Nephron progenitor cell (in vitro differentiated cells): ENCODE data around the gene DAGLA.

Experiments
- DNase-seq: peaks from one replicate; pipeline ENCODE4 v3.0.0; 2021
- H3K27ac Mint-ChIP-seq: 2 replicates; pipeline ENCODE4 v1.8.0; 2021; ENCODE audit warnings: mild to moderate bottlenecking, moderate library complexity, mixed read lengths
- H3K27me3 Mint-ChIP-seq: 2 replicates; pipeline ENCODE4 v1.8.0; 2021; ENCODE audit warnings: mild to moderate bottlenecking, low read depth, mixed read lengths; ENCODE audit not compliant: poor library complexity
- H3K36me3 Mint-ChIP-seq: 2 replicates; pipeline ENCODE4 v1.8.0; 2021; ENCODE audit warnings: low read depth, mixed read lengths
- H3K4me1 Mint-ChIP-seq: 2 replicates; pipeline ENCODE4 v1.8.0; 2021; ENCODE audit warnings: mixed read lengths
- H3K4me3 Mint-ChIP-seq: 2 replicates; pipeline ENCODE4 v1.8.0; 2021; ENCODE audit warnings: mild to moderate bottlenecking, moderate library complexity, mixed read lengths
- H3K9me3 Mint-ChIP-seq: 2 replicates; pipeline ENCODE4 v1.8.0; 2021; ENCODE audit warnings: mild to moderate bottlenecking, moderate library complexity, mixed read lengths
- CTCF ChIP-seq: fragments of 200-600 bp; sonication (generic); IDR thresholded peaks from 2 replicates; pipeline ENCODE4 v1.5.0; 2021; ENCODE audit warnings: antibody characterized with exemption

Gene DAGLA

GRCh38 chr11:61756452-61757212, 76.4 kb downstream of the DAGLA start:
- Mint-ChIP-seq H3K4me1 (peaks cover 64% of the 10 kb centered on the region), H3K36me3 (no peaks in the 10 kb centered on the region), H3K27ac (no peak overlapping the region), H3K4me3 (no peak overlapping the region), H3K27me3 (peaks cover 24% of the 10 kb centered on the region), H3K9me3 (no peaks in the 10 kb centered on the region)
- DNase-seq = no peak
- TF ChIP-seq CTCF = no peak

- Mint-ChIP-seq H3K9me3 (no peaks in the 10 kb centered on the region), H3K4me1 (peaks cover 71% of the 10 kb centered on the region), H3K27me3 (peaks cover 19% of the 10 kb centered on the region), H3K27ac (no peak overlapping the region), H3K4me3 (no peak overlapping the region), H3K36me3 (no peaks in the 10 kb centered on the region)
- TF ChIP-seq CTCF = no peak
- DNase-seq = no peak
Observed at GRCh38 chr11:61757213-61757862, 77.1 kb downstream of the DAGLA start.

GRCh38 chr11:61760946-61761345, 80.8 kb downstream of the DAGLA start:
- peaks cover 3% of the 10 kb centered on the region for H3K27me3 Mint-ChIP-seq
- no peaks in the 10 kb centered on the region for H3K36me3 Mint-ChIP-seq
- no peak for DNase-seq
- no peak overlapping the region for H3K4me3 Mint-ChIP-seq
- H3K27ac Mint-ChIP-seq = no peak overlapping the region
- H3K9me3 Mint-ChIP-seq = no peaks in the 10 kb centered on the region
- H3K4me1 Mint-ChIP-seq = peaks cover 71% of the 10 kb centered on the region
- TF ChIP-seq CTCF = no peak

DNA sequence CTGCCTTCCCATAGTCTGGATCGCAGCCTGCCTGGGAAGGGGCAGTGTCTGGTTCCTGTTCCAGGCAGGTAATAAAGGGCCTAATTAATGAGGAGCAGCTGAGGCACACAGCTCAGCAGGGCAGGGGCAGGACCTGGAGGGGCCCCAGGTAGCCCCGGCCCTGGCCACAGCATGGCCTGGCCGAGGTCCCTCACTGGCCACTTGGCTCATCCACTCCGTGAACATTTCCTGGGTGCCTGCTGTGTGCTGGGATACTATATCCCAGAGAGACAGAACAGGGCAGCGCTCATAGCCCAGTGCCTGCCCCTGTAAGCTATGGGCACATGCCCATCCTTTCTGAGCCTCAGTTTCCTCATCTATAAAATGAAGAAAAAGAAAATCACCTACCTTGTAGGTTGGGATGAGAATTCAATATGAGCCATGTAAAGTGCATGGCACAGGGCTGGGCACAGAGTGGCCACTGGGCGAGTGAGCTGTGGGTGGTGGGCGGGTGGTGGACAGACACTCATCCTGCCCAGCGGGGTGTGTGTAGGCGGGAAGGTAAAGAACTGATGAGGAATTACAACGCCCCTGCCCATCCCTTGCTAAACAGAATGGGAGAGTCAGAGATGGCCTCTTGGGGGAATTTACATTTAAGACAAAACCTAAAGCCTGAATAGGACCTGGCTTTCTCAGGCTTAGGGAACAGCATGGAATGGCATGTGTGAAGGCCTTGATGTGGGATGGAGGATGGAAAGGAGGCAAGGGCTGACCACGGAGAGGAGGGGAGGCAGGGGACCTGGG, 81.4 kb downstream of the DAGLA start:
- Mint-ChIP-seq H3K36me3 (no peaks in the 10 kb centered on the region), H3K27me3 (peaks cover 3% of the 10 kb centered on the region), H3K27ac (peak overlapping the region; percentile 62), H3K9me3 (no peaks in the 10 kb centered on the region), H3K4me1 (peaks cover 71% of the 10 kb centered on the region), H3K4me3 (no peak overlapping the region)
- no peak for DNase-seq
- TF ChIP-seq CTCF = no peak

- Mint-ChIP-seq H3K36me3 (no peaks in the 10 kb centered on the region), H3K27ac (no peak overlapping the region), H3K27me3 (peaks cover under 1% of the 10 kb centered on the region), H3K4me3 (no peak overlapping the region), H3K4me1 (peaks cover 69% of the 10 kb centered on the region), H3K9me3 (no peaks in the 10 kb centered on the region)
- TF ChIP-seq CTCF = no peak
- no peak for DNase-seq
Observed at GRCh38 chr11:61762223-61762615, 82.0 kb downstream of the DAGLA start.
